Fibroblast of mammary gland (primary cell): ENCODE measurements around the gene THAP4.

Source experiments
- DNase-seq: peaks from one replicate; pipeline ENCODE4 v3.0.0-alpha.2; 2010; ENCODE audit warnings: low read depth
- H3K4me3 ChIP-seq: 2 replicates; pipeline ENCODE4 v1.5.1; 2011; ENCODE audit warnings: low read depth, mild to moderate bottlenecking, low read length, moderate library complexity; ENCODE audit not compliant: control insufficient read depth
- CTCF ChIP-seq: conservative IDR thresholded peaks from 2 replicates; pipeline ENCODE4 v1.5.1; 2011; ENCODE audit warnings: low read depth, low read length, inconsistent platforms; ENCODE audit not compliant: control insufficient read depth, insufficient read depth

Gene THAP4

GRCh38 chr2:241637018-241637794 is at the start of gene THAP4, which contains the start of gene ATG4B:
Gene THAP4, minus strand, starts transcription at chr2:241637158. Its CDS starts 141 bp downstream, at chr2:241637017.
Gene ATG4B, plus strand, starts transcription at chr2:241637693. Its CDS starts 22 bp downstream, at chr2:241637715.
- peak; percentile 81 for DNase-seq
- TF ChIP-seq CTCF: no peak
- peak within 1 kb of the TSS; percentile 76 for H3K4me3 ChIP-seq

GRCh38 chr2:241686324-241686649 is 49.3 kb upstream of the THAP4 start:
- TF ChIP-seq CTCF: no peak
- no peak for DNase-seq
- peak overlapping the region; percentile 83 for H3K4me3 ChIP-seq

GRCh38 chr2:241680827-241681599 is 44.1 kb upstream of the THAP4 start:
- DNase-seq: peak; percentile 99
- TF ChIP-seq CTCF: no peak
- peak overlapping the region; percentile 15 for H3K4me3 ChIP-seq

- TF ChIP-seq CTCF: no peak
- no peak for DNase-seq
- H3K4me3 ChIP-seq: no peak overlapping the region
Measured at GRCh38 chr2:241680044-241680443, 43.1 kb upstream of the THAP4 start.

GRCh38 chr2:241678784-241679540 is 42.0 kb upstream of the THAP4 start:
- DNase-seq: no peak
- TF ChIP-seq CTCF: no peak
- no peak overlapping the region for H3K4me3 ChIP-seq

- TF ChIP-seq CTCF: no peak
- no peak overlapping the region for H3K4me3 ChIP-seq
- no peak for DNase-seq
Measured at GRCh38 chr2:241678307-241678706, 41.3 kb upstream of the THAP4 start.
